Measurements from ENCODE around the gene PLCXD1. TPM values are rescaled to one million over a fixed set of nuclear protein-coding genes. Genes with fewer than 3 reads are reported as not detected.

The PLCXD1 gene
- total RNA-seq, 1 donor, result 3.3 TPM

DNA sequence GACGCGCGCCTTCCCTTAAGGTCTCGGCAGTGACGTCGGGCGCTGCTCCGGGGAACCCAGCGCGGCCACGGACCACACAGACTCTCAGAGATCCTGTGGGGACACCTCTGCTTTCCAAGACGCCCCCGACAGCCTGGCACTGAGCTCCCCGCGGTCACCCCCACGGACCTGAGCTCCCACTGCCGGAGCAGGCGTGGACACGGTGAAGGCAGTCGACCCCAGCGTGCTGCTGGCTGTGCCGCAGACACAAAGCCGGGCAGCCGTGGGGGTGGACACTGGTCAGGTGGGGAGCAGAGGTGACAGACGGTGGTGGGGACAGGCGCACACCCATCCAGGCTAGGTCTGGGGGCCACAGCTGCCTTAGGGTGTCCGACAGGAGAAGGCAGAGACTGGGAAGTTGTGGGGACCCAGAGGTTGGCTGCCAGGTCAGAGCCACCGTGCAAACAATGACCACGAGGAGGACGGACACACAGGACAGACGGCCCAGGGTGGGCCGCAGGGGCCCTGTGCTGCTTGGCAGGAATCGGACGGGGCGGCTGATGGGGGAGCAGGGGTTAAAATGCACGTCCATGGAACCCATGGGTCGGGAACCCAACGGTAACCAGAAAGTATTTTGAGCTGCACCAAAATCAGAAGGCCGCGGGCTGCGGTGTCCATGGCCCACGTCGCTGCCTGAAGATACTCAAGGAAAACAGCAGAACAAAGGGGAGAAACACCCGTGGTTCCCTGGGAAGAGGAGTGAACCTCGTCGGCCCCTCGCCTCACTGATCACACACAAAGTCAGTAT, 54.0 kb downstream of the PLCXD1 start:
- TF ChIP-seq, protein P1, sequence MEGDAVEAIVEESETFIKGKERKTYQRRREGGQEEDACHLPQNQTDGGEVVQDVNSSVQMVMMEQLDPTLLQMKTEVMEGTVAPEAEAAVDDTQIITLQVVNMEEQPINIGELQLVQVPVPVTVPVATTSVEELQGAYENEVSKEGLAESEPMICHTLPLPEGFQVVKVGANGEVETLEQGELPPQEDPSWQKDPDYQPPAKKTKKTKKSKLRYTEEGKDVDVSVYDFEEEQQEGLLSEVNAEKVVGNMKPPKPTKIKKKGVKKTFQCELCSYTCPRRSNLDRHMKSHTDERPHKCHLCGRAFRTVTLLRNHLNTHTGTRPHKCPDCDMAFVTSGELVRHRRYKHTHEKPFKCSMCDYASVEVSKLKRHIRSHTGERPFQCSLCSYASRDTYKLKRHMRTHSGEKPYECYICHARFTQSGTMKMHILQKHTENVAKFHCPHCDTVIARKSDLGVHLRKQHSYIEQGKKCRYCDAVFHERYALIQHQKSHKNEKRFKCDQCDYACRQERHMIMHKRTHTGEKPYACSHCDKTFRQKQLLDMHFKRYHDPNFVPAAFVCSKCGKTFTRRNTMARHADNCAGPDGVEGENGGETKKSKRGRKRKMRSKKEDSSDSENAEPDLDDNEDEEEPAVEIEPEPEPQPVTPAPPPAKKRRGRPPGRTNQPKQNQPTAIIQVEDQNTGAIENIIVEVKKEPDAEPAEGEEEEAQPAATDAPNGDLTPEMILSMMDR (IDR thresholded peaks at IDR 0.05; ENCODE audit: extremely low read depth, low read depth, low read length), result no peak
- no peaks in the 10 kb centered on the region for H3K9me3 ChIP-seq (ENCODE audit: low read depth, low read length)

DNA sequence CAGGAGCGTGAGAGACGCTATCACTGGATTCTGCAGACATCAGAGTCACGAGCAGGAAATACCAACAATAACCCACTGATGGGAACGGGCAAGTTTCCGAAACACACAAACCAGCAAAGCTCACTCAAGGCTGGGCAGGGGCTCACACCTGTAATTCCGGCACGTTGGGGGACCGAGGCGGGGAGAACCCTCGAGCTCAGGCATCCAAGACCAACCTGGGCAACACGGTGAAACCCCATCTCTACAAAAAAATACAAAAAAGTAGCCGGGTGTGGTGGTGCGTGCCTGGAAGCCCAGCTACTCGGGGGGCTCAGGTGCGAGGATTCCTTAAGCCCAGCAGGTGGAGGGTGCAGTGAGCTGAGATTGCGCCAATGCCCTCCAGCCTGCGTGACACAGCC, 54.6 kb downstream of the PLCXD1 start:
- no peaks in the 10 kb centered on the region for H3K9me3 ChIP-seq (ENCODE audit: low read depth, low read length)

More for the DNA sequence above, 54.0 kb downstream of the PLCXD1 start:
- no peaks in the 10 kb centered on the region for H3K4me1 ChIP-seq (ENCODE audit: insufficient read depth, low read length)
- H4K20me1 ChIP-seq (ENCODE audit: insufficient read depth, low read length), result no peaks in the 10 kb centered on the region
- no peaks in the 10 kb centered on the region for H3K27me3 ChIP-seq (ENCODE audit: insufficient read depth, low read length)
- H3K36me3 ChIP-seq (ENCODE audit: insufficient read depth, low read length), result no peaks in the 10 kb centered on the region
- H3K4me2 ChIP-seq (ENCODE audit: insufficient read depth, low read length), result no peak overlapping the region
- no peak overlapping the region for H3K27ac ChIP-seq (ENCODE audit: low read depth, low read length)
- H3K4me3 ChIP-seq (ENCODE audit: insufficient read depth, low read length), result no peak overlapping the region
- DNase-seq (ENCODE audit: insufficient read length, low spot score, missing footprints), result no peak
- H2AFZ ChIP-seq (ENCODE audit: low read length), result no peak overlapping the region
- no peaks in the 10 kb centered on the region for H3K79me2 ChIP-seq (ENCODE audit: insufficient read depth, low read length)

DNA sequence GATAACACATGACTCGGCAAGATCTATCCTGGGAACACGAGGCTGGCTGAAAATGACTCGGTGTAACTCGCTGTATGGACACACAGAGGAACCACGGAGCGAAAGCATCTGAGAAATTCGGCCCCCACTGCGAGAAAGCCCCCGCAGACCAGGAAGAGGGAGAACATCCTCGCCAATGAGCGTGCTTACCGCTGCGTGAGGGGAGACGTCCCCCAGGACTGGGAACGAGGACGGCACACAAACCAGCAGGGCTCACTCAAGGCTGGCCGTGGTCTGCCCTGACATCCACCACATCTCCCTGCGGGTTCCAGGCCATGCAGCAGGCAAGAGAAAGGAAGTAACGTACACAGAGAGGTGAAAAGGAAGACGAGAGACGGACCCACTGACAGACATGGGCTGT, 55.0 kb downstream of the PLCXD1 start:
- Histone ChIP-seq H3K79me2 (ENCODE audit: insufficient read depth, low read length) (no peaks in the 10 kb centered on the region), H2AFZ (ENCODE audit: low read length) (no peak overlapping the region), H3K27me3 (ENCODE audit: insufficient read depth, low read length) (no peaks in the 10 kb centered on the region), H3K36me3 (ENCODE audit: insufficient read depth, low read length) (no peaks in the 10 kb centered on the region), H3K9me3 (ENCODE audit: low read depth, low read length) (no peaks in the 10 kb centered on the region), H3K4me2 (ENCODE audit: insufficient read depth, low read length) (no peak overlapping the region), H3K4me3 (ENCODE audit: insufficient read depth, low read length) (no peak overlapping the region), H3K4me1 (ENCODE audit: insufficient read depth, low read length) (no peaks in the 10 kb centered on the region), H4K20me1 (ENCODE audit: insufficient read depth, low read length) (no peaks in the 10 kb centered on the region), H3K27ac (ENCODE audit: low read depth, low read length) (no peak overlapping the region)
- TF ChIP-seq, protein P1 (IDR thresholded peaks at IDR 0.05; ENCODE audit: extremely low read depth, low read depth, low read length), result no peak
- DNase-seq (ENCODE audit: insufficient read length, low spot score, missing footprints), result no peak

More for the DNA sequence above, 54.6 kb downstream of the PLCXD1 start:
- H3K36me3 ChIP-seq (ENCODE audit: insufficient read depth, low read length), result no peaks in the 10 kb centered on the region
- no peak for DNase-seq (ENCODE audit: insufficient read length, low spot score, missing footprints)
- H3K27ac ChIP-seq (ENCODE audit: low read depth, low read length), result no peak overlapping the region
- H4K20me1 ChIP-seq (ENCODE audit: insufficient read depth, low read length), result no peaks in the 10 kb centered on the region
- H3K79me2 ChIP-seq (ENCODE audit: insufficient read depth, low read length), result no peaks in the 10 kb centered on the region
- H2AFZ ChIP-seq (ENCODE audit: low read length), result no peak overlapping the region
- H3K4me3 ChIP-seq (ENCODE audit: insufficient read depth, low read length), result no peak overlapping the region
- H3K4me1 ChIP-seq (ENCODE audit: insufficient read depth, low read length), result no peaks in the 10 kb centered on the region
- no peak overlapping the region for H3K4me2 ChIP-seq (ENCODE audit: insufficient read depth, low read length)
- TF ChIP-seq, protein P1 (IDR thresholded peaks at IDR 0.05; ENCODE audit: extremely low read depth, low read depth, low read length), result no peak
- H3K27me3 ChIP-seq (ENCODE audit: insufficient read depth, low read length), result no peaks in the 10 kb centered on the region

DNA sequence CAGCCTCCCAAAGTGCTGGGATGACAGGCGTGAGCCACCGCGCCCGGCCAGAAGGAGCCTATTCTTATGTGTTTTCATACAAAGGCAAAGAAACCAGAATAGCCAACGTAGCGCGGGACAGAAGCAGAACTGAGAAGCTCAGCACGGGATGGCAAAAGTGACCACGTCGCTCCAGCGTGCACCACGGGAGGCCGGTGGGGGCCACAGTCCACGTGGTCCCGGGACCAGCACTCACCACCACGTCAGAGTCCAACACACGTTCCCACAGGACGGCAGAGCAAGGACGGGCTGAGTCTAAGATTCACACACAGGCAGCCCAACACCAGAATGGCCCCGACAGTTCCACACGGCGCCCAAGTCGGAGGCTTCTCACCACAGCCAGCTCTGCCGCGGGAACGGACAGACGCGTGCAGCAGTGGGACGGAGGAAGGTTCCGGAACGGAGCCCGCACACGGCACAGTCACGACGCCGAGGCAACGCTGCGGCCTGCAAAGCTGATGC, 56.2 kb downstream of the PLCXD1 start:
- H4K20me1 ChIP-seq (ENCODE audit: insufficient read depth, low read length), result no peaks in the 10 kb centered on the region
- no peaks in the 10 kb centered on the region for H3K4me1 ChIP-seq (ENCODE audit: insufficient read depth, low read length)
- no peak overlapping the region for H2AFZ ChIP-seq (ENCODE audit: low read length)
- H3K36me3 ChIP-seq (ENCODE audit: insufficient read depth, low read length), result no peaks in the 10 kb centered on the region
- H3K9me3 ChIP-seq (ENCODE audit: low read depth, low read length), result no peaks in the 10 kb centered on the region
- no peak overlapping the region for H3K4me3 ChIP-seq (ENCODE audit: insufficient read depth, low read length)
- H3K27ac ChIP-seq (ENCODE audit: low read depth, low read length), result no peak overlapping the region
- H3K27me3 ChIP-seq (ENCODE audit: insufficient read depth, low read length), result no peaks in the 10 kb centered on the region
- no peak overlapping the region for H3K4me2 ChIP-seq (ENCODE audit: insufficient read depth, low read length)
- H3K79me2 ChIP-seq (ENCODE audit: insufficient read depth, low read length), result no peaks in the 10 kb centered on the region
- TF ChIP-seq, protein P1 (IDR thresholded peaks at IDR 0.05; ENCODE audit: extremely low read depth, low read depth, low read length), result no peak
- no peak for DNase-seq (ENCODE audit: insufficient read length, low spot score, missing footprints)
